SHP77 treated with DMSO at 0.1 percent for 48 hours (cell line): Measurements from ENCODE around the gene SEC22A.

ENCODE experiments used
- DNase-seq: peaks from one replicate; lab custom pipeline; 2025; lab: John Stamatoyannopoulos, UW

The SEC22A gene, protein sequence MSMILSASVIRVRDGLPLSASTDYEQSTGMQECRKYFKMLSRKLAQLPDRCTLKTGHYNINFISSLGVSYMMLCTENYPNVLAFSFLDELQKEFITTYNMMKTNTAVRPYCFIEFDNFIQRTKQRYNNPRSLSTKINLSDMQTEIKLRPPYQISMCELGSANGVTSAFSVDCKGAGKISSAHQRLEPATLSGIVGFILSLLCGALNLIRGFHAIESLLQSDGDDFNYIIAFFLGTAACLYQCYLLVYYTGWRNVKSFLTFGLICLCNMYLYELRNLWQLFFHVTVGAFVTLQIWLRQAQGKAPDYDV

DNA sequence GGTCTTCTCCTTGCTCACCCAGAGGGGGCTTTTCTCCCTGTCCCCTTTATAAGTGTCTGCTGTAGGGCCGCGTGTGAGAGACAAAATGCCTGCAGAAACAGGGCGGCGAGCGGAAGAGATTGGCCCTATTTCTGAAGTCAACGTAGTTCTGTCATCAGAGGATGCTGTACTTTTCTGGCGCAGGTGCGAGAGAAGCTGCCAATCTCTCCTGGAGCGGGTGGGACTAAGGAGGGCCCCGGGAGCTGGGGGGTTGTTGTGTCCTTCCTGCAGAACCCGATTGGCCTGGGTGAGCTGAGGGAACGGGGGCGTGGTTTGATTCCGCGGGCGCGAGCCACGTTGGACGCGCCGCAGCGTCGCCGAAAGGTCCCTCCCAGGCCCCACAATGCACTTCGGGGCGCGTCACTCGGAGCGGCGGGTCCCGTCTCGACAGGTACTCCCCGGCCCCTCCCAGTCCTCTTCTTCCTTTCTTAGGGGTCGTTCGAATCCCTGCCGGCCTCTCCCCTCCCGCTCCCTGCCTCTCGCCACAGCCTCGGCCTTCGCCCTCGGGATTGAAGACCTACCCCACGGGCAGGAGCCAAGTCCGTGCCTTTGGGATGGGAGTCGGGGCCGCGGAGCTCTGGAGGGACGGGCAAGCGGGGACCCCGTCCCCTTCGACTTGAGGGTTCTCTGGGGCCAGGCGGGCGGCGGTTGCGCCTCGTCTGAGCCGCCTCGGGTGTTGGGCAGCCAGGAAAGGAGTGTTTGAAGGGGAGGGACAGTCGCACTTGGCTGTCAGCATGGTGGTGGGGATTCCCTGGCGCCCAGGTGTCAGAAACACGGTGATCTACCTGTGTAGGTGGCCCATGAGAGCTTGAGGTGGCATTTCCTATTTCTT, at the start of gene SEC22A:
SEC22A (plus strand) TSS at position 387 of the 871 bp plus-strand sequence. CDS start 7,275 bp downstream, outside the sequence.
- DNase-seq: peak; percentile 91

DNA sequence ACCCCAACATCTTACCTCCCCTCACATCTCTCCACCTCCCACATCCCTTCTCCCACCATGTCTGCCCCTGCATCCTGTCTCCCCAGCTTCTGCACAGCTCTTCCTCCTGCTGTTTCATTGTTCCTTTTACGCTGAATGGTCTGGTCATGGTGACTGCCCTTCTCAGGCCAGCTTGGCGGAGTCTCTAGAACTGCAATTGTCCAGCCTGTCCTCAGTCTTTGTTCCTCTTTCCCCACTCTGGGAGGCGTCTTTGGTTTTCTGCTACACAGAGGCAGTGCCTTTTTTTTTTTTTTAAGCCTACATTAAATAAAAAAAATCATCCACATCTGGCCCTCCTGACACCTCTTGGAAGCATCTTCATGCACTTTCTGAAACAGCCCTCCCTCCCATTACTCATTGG, 49.1 kb upstream of the SEC22A start:
- DNase-seq: no peak

GRCh38 chr3:123153125-123154019, 48.4 kb upstream of the SEC22A start:
- DNase-seq: no peak

- no peak for DNase-seq
Measured at GRCh38 chr3:123154020-123154985, 47.4 kb upstream of the SEC22A start.

- DNase-seq: no peak
Measured at GRCh38 chr3:123155471-123156011, 46.2 kb upstream of the SEC22A start.

DNA sequence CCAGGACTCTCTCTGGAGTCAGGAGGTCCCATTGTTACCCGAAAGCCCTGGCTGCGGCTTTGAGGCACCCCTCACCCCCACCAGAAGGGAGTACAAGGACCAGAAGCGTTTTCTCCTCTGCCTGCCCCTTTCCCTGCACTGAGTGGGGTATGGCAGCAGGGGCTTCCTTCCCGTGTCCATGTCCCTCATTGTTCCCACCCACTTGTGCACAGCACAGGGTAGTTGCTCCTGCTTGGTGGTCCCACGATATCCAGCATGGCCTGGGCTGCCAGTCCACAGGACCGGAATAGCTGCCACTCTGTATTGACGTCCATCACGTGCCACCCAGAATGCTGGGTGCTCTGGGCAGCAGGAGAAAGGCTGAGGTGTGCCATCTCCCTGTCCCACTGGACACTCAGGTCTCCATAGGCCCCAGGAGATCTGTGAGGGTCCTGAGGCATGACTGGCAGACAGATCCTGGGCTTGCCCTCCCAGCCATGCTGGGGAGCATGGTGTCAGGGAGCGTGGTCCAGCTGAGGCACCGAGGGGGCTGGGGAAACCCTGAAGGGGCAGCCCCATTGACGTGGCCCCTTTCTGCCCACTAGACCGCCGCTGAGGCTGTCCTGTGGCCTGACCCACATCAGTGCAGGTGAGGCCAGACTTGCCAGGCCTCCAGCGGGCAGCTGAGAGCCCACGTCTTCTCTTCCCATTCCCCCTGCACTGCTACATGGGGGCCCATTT, 45.3 kb upstream of the SEC22A start:
- no peak for DNase-seq

DNA sequence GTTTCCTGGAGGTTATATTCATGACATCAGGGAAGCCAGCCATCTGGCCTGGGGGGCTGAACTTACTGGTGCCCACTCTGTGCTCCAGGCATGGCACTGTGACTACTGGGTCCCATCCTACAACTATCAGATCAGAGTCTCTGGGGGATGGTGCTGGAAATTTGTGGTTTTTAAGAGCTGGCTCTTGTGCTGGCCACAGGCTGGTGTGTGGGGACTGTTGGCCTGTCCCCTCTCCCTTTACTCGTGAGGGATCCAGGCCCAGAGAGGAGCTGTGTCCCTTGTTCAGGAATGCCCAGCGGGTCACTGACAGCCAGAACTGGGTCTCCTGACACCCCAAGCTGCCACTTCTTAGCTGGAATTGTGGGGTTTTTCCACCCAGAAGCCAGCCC, 44.5 kb upstream of the SEC22A start:
- DNase-seq: no peak

- no peak for DNase-seq
Measured at GRCh38 chr3:123157598-123158287, 44.0 kb upstream of the SEC22A start.

- DNase-seq: no peak
Measured at GRCh38 chr3:123158330-123158729, 43.4 kb upstream of the SEC22A start.

- no peak for DNase-seq
Measured at GRCh38 chr3:123158899-123159390, 42.8 kb upstream of the SEC22A start.

GRCh38 chr3:123159926-123160635, 41.7 kb upstream of the SEC22A start:
- no peak for DNase-seq

GRCh38 chr3:123161167-123161566, 40.6 kb upstream of the SEC22A start:
- no peak for DNase-seq

GRCh38 chr3:123163141-123163540, 38.6 kb upstream of the SEC22A start:
- DNase-seq: no peak

GRCh38 chr3:123165163-123165562, 36.6 kb upstream of the SEC22A start:
- no peak for DNase-seq

GRCh38 chr3:123167686-123168085, 34.1 kb upstream of the SEC22A start:
- no peak for DNase-seq

DNA sequence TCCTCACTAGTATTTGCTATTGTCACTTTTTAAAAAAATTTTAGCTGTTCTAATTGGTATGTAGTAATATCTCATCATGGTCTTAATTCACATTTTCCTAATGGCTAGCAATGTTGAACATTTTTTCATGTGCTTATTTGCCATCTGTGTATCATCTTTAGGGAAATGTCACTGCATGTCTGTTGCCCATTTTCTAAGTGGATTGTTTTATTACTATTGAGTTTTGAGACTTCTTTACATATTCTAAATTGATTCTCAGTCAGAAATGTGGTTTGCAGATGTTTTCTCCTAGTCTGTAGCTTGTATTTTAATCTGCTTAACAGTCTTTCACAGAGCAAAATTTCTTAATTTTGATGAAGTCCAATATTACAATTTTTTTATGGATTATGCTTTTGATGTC, 33.6 kb upstream of the SEC22A start:
- DNase-seq: no peak

GRCh38 chr3:123168605-123169004, 33.1 kb upstream of the SEC22A start:
- no peak for DNase-seq

DNA sequence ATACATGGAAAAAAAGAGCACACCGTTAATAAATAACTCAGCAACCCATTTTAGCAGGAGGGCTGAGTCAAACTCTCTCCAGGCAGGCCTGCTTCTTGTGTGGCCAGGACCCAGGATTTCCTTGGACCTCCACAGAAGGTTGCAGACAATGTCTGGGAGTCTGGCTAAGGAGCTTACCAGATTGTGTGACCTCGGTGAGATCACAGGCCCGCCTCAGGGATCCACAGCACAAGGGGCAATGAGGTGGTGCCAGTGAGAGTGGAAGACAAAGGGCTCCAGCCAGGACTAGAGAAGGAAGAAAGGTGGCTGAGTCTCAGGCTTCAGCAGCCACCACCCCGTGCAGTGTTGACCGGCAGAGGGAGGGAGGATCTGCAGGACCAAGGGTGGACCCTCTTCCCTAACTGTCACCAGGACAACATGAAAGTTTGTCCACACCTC, 32.2 kb upstream of the SEC22A start:
- DNase-seq: no peak

GRCh38 chr3:123169930-123170329, 31.8 kb upstream of the SEC22A start:
- DNase-seq: no peak
